Measurements from ENCODE around the gene SH3BP5.

The SH3BP5 gene

GRCh38 chr3:15291589-15292541, 40.5 kb downstream of the SH3BP5 start:
- no peak for TF ChIP-seq CTCF (IDR thresholded peaks at IDR 0.05)

DNA sequence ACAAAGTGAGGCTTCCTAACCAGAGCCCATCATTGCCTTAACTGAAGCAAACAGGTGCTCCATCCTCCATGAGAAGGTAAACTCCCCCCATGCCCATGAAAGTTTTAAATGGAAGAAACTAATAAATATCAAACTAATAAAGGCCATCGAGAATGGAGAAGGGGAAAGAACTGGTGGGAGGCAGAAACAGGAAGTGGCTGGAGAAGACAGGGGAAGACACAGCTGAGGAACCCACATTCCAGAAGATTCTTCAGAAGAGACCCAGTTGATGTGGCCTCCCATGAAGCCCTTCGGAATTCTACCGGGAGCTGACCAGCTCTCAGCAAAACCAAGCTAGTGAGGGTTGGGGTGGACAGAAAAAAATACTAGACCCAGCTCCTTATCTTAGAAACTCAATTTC, 41.6 kb downstream of the SH3BP5 start:
- TF ChIP-seq CTCF (IDR thresholded peaks at IDR 0.05): no peak

- TF ChIP-seq CTCF (IDR thresholded peaks at IDR 0.05): no peak
Measured at GRCh38 chr3:15289661-15290060, 42.7 kb downstream of the SH3BP5 start.

DNA sequence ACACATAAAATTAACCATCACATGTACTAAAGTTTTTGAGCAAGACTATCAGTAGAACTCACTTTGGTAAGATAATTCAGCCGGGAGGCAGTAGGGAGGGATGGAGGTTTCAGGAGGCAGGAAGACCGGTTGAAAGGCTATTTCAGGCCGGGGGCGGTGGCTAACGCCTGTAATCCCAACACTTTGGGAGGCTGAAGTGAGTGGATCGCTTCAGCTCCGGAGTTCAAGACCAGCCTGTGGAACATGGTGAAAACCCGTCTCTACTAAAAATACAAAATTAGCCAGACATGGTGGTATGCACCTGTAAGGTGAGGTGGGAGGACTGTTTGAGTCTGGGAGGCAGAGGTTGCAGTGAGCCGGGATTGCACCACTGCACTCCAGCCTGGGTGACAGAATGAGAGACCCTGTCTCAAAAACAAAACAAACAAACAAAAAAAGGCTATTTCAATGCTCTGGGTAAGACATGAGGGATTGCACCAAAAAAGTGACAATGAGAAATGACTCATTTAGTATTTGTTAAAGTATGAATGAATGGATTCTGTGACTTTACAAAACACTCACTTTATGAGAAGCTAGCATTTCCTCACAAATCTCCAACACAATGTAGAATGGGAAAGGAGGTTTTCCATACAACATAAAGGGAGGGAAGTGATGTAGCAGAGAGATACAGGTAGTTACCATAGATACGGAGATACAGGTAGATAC, 43.9 kb downstream of the SH3BP5 start:
- no peak for TF ChIP-seq CTCF (IDR thresholded peaks at IDR 0.05)

- no peak for TF ChIP-seq CTCF (IDR thresholded peaks at IDR 0.05)
Measured at GRCh38 chr3:15287565-15288330, 44.6 kb downstream of the SH3BP5 start.

- TF ChIP-seq CTCF (IDR thresholded peaks at IDR 0.05): no peak
Measured at GRCh38 chr3:15286022-15286421, 46.4 kb downstream of the SH3BP5 start.

GRCh38 chr3:15284121-15284889, 48.1 kb downstream of the SH3BP5 start:
- no peak for TF ChIP-seq CTCF (IDR thresholded peaks at IDR 0.05)

Data from LNCAP (cell line).